GM23338 (cell line): Measurements from ENCODE around the gene EXO5. TPM values are rescaled to one million over a fixed set of nuclear protein-coding genes. Genes with fewer than 3 reads are reported as not detected.

Experiments used
- ATAC-seq: fragments of 200-7000 bp; cut with Tn5 transposase; 3 replicates; pipeline ENCODE4 v1.9.1; 2020
- DNase-seq: peaks from one replicate; pipeline ENCODE4 v3.0.0-alpha.2; 2015; ENCODE audit warnings: low spot score
- H2AFZ ChIP-seq: fragments of 200-600 bp; sonication (generic); 2 replicates; pipeline ENCODE4 v1.8.0; 2016; ENCODE audit warnings: antibody characterized with exemption, mild to moderate bottlenecking, moderate library complexity
- H3F3A ChIP-seq: fragments of 200-600 bp; sonication (generic); replicated peaks from 2 replicates; pipeline ENCODE4 v1.8.0; 2017; ENCODE audit warnings: antibody characterized with exemption, mixed run types, low read depth
- H3K27ac ChIP-seq: fragments of 200-600 bp; sonication (generic); 2 replicates; pipeline ENCODE4 v1.6.1; 2016; ENCODE audit warnings: low read depth
- H3K27me3 ChIP-seq: fragments of 200-600 bp; sonication (generic); 2 replicates; pipeline ENCODE4 v1.8.0; 2016; ENCODE audit warnings: mild to moderate bottlenecking, mixed run types, moderate library complexity; ENCODE audit not compliant: insufficient read depth
- H3K36me3 ChIP-seq: fragments of 200-600 bp; sonication (generic); 2 replicates; pipeline ENCODE4 v1.8.0; 2016; ENCODE audit warnings: mild to moderate bottlenecking; ENCODE audit not compliant: insufficient read depth
- H3K4me1 ChIP-seq: fragments of 200-600 bp; sonication (generic); 2 replicates; pipeline ENCODE4 v1.8.0; 2016; ENCODE audit warnings: mild to moderate bottlenecking, moderate library complexity; ENCODE audit not compliant: insufficient read depth
- H3K4me2 ChIP-seq: fragments of 200-600 bp; sonication (generic); 2 replicates; pipeline ENCODE4 v1.7.1; 2017; ENCODE audit warnings: mixed run types
- H3K4me3 ChIP-seq: fragments of 200-600 bp; sonication (generic); 2 replicates; pipeline ENCODE4 v1.6.1; 2016; ENCODE audit warnings: mixed run types
- H3K79me2 ChIP-seq: fragments of 200-600 bp; sonication (generic); replicated peaks from 2 replicates; pipeline ENCODE4 v1.8.0; 2017; ENCODE audit warnings: mild to moderate bottlenecking; ENCODE audit not compliant: insufficient read depth
- H3K9me2 ChIP-seq: fragments of 200-600 bp; sonication (generic); 2 replicates; pipeline ENCODE4 v1.8.0; 2017; ENCODE audit not compliant: insufficient read depth
- H4K20me1 ChIP-seq: fragments of 200-600 bp; sonication (generic); replicated peaks from 2 replicates; pipeline ENCODE4 v1.8.0; 2017; ENCODE audit warnings: mild to moderate bottlenecking; ENCODE audit not compliant: insufficient read depth
- H3K27ac Mint-ChIP-seq: 2 replicates; pipeline ENCODE4 v1.8.0; 2020; ENCODE audit warnings: inconsistent platforms, mild to moderate bottlenecking, moderate library complexity, mixed read lengths
- H3K27me3 Mint-ChIP-seq: 3 replicates; pipeline ENCODE4 v1.8.0; 2022; ENCODE audit warnings: low read depth, mild to moderate bottlenecking, moderate library complexity, mixed read lengths, inconsistent platforms; ENCODE audit not compliant: insufficient read depth, poor library complexity
- H3K36me3 Mint-ChIP-seq: 3 replicates; pipeline ENCODE4 v1.8.0; 2021; ENCODE audit warnings: low read depth, mild to moderate bottlenecking, inconsistent platforms, moderate library complexity, mixed read lengths
- H3K4me1 Mint-ChIP-seq: 3 replicates; pipeline ENCODE4 v1.8.0; 2020; ENCODE audit warnings: mild to moderate bottlenecking, inconsistent platforms, mixed read lengths
- H3K4me3 Mint-ChIP-seq: 3 replicates; pipeline ENCODE4 v1.8.0; 2021; ENCODE audit warnings: moderate library complexity, mild to moderate bottlenecking, inconsistent platforms, mixed read lengths
- H3K9me3 Mint-ChIP-seq: 3 replicates; pipeline ENCODE4 v1.8.0; 2020; ENCODE audit warnings: moderate library complexity, mild to moderate bottlenecking, inconsistent platforms, mixed read lengths
- EZH2phosphoT487 ChIP-seq: fragments of 200-600 bp; sonication (generic); IDR thresholded peaks from one replicate; pipeline ENCODE4 v1.8.1; 2018; ENCODE audit warnings: antibody characterized with exemption; ENCODE audit not compliant: unreplicated experiment
- JUNB ChIP-seq: IDR thresholded peaks from one replicate; pipeline ENCODE4 v1.6.1; 2016; ENCODE audit warnings: antibody characterized with exemption; ENCODE audit not compliant: unreplicated experiment
- NANOG ChIP-seq: IDR thresholded peaks from 2 replicates; pipeline ENCODE4 v1.6.1; 2016; ENCODE audit warnings: antibody characterized with exemption, borderline replicate concordance
- POLR2AphosphoS5 ChIP-seq: IDR thresholded peaks from 2 replicates; pipeline ENCODE4 v1.6.1; 2016; ENCODE audit warnings: antibody characterized with exemption, low read depth
- STAT1 ChIP-seq: IDR thresholded peaks from one replicate; pipeline ENCODE4 v1.6.1; 2016; ENCODE audit warnings: antibody characterized with exemption; ENCODE audit not compliant: unreplicated experiment
- ZNF331 ChIP-seq: fragments of 250-450 bp; sonication (Bioruptor Pico); IDR thresholded peaks from 2 replicates; pipeline ENCODE4 v1.5.0; 2020; ENCODE audit warnings: low read depth, mild to moderate bottlenecking, moderate library complexity
- polyA plus RNA-seq: library from polyadenylated mRNA; unstranded; fragments of >200 nt; fragmentation: Nextera tagmentation; extraction: Ambion mirVana; gene quantifications from 2 replicates; pipeline ENCODE4 v1.2.1, GENCODE V29; 2016
- total RNA-seq: library from RNA; depleted of rRNA; stranded (reverse); fragments of >200 nt; shearing (Covaris generic); gene quantifications from 2 replicates; pipeline ENCODE4 v1.2.3, GENCODE V29; 2014
- TF ChIP-seq, protein P1 (sequence below): IDR thresholded peaks from 2 replicates; pipeline ENCODE4 v1.6.1; 2016; ENCODE audit warnings: antibody characterized with exemption
- TF ChIP-seq, protein P2 (sequence below), 2 experiments: fragments of 200-600 bp in 1 of 2; sonication (generic) in 1 of 2; conservative IDR thresholded peaks; 2 replicates each; pipeline versions ENCODE4 v1.5.1 to v1.6.1; 2016 to 2017; ENCODE audit warnings: antibody characterized with exemption in 2 of 2, low read depth in 2 of 2, mild to moderate bottlenecking in 2 of 2, moderate library complexity in 1 of 2
- TF ChIP-seq, protein P3 (sequence below): IDR thresholded peaks from one replicate; pipeline ENCODE4 v1.6.1; 2018; ENCODE audit warnings: antibody characterized with exemption; ENCODE audit not compliant: unreplicated experiment
- TF ChIP-seq, protein P4 (sequence below): fragments of 250-450 bp; sonication (Bioruptor Pico); IDR thresholded peaks from 2 replicates; pipeline ENCODE4 v1.5.0; 2020; ENCODE audit warnings: mild to moderate bottlenecking, moderate library complexity

EXO5 gene
- total and polyA plus RNA-seq, 2 experiments from 2014 or later: 4.4 to 7.2 TPM

DNA sequence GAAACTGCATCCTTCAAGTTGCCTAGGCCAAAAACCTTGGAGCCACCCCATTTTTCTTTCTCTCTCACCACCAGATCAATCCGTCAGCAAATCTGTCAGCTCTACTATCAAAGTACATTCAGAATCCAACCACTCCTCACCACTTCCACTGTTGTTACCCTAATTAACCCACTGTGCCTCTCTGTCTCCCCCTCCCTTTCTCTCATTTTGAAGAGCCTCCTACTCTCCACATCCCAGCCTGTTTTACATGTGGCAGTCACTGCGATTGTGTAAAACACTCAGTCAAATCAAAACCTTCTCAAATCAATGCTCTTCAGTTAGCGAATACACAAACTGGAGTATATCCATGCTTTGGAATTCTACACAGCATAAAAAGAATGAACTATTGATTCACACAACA lies 55.9 kb downstream of the EXO5 start (continued):
- TF ChIP-seq EZH2phosphoT487: no peak
- no peak for TF ChIP-seq ZNF331 (CRISPR knock-in tag)
- no peak for TF ChIP-seq JUNB
- TF ChIP-seq STAT1: no peak
- TF ChIP-seq, protein P1, sequence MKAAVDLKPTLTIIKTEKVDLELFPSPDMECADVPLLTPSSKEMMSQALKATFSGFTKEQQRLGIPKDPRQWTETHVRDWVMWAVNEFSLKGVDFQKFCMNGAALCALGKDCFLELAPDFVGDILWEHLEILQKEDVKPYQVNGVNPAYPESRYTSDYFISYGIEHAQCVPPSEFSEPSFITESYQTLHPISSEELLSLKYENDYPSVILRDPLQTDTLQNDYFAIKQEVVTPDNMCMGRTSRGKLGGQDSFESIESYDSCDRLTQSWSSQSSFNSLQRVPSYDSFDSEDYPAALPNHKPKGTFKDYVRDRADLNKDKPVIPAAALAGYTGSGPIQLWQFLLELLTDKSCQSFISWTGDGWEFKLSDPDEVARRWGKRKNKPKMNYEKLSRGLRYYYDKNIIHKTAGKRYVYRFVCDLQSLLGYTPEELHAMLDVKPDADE: no peak
- TF ChIP-seq POLR2AphosphoS5: no peak
- TF ChIP-seq NANOG: no peak

DNA sequence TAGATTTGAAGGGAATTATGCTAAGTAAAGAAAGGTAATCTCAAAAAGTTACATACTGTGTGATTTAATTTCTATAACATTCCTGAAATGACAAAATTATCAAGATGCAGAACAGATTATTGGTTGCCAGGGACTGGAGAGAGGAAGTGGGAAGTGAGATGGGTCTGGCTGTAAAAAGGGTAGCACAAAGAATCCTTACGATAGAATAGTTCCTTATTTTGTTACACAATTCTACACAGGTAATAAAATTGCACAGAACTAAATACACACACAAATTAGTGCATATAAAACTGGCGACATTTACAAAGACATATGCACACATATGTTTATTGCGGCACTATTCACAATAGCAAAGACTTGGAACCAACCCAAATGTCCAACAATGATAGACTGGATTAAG lies 56.3 kb downstream of the EXO5 start:
- no peak overlapping the region for H2AFZ ChIP-seq
- Mint-ChIP-seq H3K27ac (no peak overlapping the region), H3K27me3 (no peaks in the 10 kb centered on the region), H3K36me3 (peaks cover under 1% of the 10 kb centered on the region; the same call in 1 of the 3 replicates), H3K4me1 (peaks cover 4% of the 10 kb centered on the region; the same call in 1 of the 3 replicates), H3K9me3 (peaks cover 1% of the 10 kb centered on the region; the same call in 1 of the 3 replicates), H3K4me3 (no peak overlapping the region)
- H3K79me2 ChIP-seq: no peaks in the 10 kb centered on the region
- no peaks in the 10 kb centered on the region for H4K20me1 ChIP-seq
- no peak overlapping the region for H3K4me2 ChIP-seq
- no peak overlapping the region for H3K4me3 ChIP-seq
- H3K4me1 ChIP-seq: no peaks in the 10 kb centered on the region
- H3K27ac ChIP-seq: no peak overlapping the region
- ATAC-seq (no peak), DNase-seq (no peak)
- H3K36me3 ChIP-seq: no peaks in the 10 kb centered on the region
- H3K9me2 ChIP-seq: no peaks in the 10 kb centered on the region
- no peaks in the 10 kb centered on the region for H3K27me3 ChIP-seq
- H3F3A ChIP-seq: no peaks in the 10 kb centered on the region
- TF ChIP-seq EZH2phosphoT487: no peak
- no peak for TF ChIP-seq STAT1
- TF ChIP-seq, protein P1: no peak
- TF ChIP-seq, protein P2, sequence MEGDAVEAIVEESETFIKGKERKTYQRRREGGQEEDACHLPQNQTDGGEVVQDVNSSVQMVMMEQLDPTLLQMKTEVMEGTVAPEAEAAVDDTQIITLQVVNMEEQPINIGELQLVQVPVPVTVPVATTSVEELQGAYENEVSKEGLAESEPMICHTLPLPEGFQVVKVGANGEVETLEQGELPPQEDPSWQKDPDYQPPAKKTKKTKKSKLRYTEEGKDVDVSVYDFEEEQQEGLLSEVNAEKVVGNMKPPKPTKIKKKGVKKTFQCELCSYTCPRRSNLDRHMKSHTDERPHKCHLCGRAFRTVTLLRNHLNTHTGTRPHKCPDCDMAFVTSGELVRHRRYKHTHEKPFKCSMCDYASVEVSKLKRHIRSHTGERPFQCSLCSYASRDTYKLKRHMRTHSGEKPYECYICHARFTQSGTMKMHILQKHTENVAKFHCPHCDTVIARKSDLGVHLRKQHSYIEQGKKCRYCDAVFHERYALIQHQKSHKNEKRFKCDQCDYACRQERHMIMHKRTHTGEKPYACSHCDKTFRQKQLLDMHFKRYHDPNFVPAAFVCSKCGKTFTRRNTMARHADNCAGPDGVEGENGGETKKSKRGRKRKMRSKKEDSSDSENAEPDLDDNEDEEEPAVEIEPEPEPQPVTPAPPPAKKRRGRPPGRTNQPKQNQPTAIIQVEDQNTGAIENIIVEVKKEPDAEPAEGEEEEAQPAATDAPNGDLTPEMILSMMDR (conservative IDR thresholded peaks at IDR 0.05; ENCODE audit: low read depth in 2 of 2): no peak
- TF ChIP-seq ZNF331 (CRISPR knock-in tag): no peak
- TF ChIP-seq, protein P3, sequence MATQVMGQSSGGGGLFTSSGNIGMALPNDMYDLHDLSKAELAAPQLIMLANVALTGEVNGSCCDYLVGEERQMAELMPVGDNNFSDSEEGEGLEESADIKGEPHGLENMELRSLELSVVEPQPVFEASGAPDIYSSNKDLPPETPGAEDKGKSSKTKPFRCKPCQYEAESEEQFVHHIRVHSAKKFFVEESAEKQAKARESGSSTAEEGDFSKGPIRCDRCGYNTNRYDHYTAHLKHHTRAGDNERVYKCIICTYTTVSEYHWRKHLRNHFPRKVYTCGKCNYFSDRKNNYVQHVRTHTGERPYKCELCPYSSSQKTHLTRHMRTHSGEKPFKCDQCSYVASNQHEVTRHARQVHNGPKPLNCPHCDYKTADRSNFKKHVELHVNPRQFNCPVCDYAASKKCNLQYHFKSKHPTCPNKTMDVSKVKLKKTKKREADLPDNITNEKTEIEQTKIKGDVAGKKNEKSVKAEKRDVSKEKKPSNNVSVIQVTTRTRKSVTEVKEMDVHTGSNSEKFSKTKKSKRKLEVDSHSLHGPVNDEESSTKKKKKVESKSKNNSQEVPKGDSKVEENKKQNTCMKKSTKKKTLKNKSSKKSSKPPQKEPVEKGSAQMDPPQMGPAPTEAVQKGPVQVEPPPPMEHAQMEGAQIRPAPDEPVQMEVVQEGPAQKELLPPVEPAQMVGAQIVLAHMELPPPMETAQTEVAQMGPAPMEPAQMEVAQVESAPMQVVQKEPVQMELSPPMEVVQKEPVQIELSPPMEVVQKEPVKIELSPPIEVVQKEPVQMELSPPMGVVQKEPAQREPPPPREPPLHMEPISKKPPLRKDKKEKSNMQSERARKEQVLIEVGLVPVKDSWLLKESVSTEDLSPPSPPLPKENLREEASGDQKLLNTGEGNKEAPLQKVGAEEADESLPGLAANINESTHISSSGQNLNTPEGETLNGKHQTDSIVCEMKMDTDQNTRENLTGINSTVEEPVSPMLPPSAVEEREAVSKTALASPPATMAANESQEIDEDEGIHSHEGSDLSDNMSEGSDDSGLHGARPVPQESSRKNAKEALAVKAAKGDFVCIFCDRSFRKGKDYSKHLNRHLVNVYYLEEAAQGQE: no peak
- no peak for TF ChIP-seq POLR2AphosphoS5
- TF ChIP-seq, protein P4, sequence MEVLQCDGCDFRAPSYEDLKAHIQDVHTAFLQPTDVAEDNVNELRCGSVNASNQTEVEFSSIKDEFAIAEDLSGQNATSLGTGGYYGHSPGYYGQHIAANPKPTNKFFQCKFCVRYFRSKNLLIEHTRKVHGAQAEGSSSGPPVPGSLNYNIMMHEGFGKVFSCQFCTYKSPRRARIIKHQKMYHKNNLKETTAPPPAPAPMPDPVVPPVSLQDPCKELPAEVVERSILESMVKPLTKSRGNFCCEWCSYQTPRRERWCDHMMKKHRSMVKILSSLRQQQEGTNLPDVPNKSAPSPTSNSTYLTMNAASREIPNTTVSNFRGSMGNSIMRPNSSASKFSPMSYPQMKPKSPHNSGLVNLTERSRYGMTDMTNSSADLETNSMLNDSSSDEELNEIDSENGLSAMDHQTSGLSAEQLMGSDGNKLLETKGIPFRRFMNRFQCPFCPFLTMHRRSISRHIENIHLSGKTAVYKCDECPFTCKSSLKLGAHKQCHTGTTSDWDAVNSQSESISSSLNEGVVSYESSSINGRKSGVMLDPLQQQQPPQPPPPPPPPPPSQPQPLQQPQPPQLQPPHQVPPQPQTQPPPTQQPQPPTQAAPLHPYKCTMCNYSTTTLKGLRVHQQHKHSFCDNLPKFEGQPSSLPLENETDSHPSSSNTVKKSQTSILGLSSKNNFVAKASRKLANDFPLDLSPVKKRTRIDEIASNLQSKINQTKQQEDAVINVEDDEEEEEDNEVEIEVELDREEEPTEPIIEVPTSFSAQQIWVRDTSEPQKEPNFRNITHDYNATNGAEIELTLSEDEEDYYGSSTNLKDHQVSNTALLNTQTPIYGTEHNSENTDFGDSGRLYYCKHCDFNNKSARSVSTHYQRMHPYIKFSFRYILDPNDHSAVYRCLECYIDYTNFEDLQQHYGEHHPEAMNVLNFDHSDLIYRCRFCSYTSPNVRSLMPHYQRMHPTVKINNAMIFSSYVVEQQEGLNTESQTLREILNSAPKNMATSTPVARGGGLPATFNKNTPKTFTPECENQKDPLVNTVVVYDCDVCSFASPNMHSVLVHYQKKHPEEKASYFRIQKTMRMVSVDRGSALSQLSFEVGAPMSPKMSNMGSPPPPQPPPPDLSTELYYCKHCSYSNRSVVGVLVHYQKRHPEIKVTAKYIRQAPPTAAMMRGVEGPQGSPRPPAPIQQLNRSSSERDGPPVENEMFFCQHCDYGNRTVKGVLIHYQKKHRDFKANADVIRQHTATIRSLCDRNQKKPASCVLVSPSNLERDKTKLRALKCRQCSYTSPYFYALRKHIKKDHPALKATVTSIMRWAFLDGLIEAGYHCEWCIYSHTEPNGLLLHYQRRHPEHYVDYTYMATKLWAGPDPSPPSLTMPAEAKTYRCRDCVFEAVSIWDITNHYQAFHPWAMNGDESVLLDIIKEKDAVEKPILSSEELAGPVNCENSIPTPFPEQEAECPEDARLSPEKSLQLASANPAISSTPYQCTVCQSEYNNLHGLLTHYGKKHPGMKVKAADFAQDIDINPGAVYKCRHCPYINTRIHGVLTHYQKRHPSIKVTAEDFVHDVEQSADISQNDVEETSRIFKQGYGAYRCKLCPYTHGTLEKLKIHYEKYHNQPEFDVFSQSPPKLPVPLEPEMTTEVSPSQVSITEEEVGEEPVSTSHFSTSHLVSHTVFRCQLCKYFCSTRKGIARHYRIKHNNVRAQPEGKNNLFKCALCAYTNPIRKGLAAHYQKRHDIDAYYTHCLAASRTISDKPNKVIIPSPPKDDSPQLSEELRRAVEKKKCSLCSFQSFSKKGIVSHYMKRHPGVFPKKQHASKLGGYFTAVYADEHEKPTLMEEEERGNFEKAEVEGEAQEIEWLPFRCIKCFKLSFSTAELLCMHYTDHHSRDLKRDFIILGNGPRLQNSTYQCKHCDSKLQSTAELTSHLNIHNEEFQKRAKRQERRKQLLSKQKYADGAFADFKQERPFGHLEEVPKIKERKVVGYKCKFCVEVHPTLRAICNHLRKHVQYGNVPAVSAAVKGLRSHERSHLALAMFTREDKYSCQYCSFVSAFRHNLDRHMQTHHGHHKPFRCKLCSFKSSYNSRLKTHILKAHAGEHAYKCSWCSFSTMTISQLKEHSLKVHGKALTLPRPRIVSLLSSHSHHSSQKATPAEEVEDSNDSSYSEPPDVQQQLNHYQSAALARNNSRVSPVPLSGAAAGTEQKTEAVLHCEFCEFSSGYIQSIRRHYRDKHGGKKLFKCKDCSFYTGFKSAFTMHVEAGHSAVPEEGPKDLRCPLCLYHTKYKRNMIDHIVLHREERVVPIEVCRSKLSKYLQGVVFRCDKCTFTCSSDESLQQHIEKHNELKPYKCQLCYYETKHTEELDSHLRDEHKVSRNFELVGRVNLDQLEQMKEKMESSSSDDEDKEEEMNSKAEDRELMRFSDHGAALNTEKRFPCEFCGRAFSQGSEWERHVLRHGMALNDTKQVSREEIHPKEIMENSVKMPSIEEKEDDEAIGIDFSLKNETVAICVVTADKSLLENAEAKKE (CRISPR knock-in tag): no peak
- no peak for TF ChIP-seq JUNB
- no peak for TF ChIP-seq NANOG
